CD4-positive, alpha-beta T cell treated with Interleukin-10 for 1 hour (primary cell): ENCODE results near the gene LARGE1.
"Not testable (repeated sequence)": the region's sequence is repeated elsewhere in the genome, so short reads cannot be mapped to it uniquely, and the experiment has no call there.

Source experiments
- DNase-seq: peaks from one replicate; pipeline ENCODE4 v3.0.0-alpha.2; 2020

The LARGE1 gene

DNA sequence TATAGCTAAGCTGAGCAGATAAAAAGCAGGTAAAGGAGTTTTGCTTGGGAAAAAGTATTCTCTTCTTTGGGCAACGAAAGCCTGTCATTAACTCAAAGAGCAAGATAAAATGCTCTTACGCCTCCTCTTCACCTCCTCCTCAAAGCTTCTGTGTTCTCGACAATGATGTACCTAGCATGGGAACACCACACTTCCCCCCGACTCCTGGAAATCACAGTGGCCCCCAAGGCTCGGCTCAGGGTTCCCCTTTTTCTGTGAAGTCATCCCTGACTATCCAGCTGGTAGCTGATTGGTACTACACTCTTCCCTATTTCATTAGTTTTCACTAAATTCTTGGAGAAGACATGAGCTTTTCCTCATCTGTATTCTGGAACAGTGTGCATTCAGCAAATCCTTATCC, 336.1 kb downstream of the LARGE1 start:
- DNase-seq: no peak

- no peak for DNase-seq
Measured at GRCh38 chr22:33582822-33583400, 337.4 kb downstream of the LARGE1 start.

GRCh38 chr22:33580310-33580709, 340.0 kb downstream of the LARGE1 start:
- no peak for DNase-seq

DNA sequence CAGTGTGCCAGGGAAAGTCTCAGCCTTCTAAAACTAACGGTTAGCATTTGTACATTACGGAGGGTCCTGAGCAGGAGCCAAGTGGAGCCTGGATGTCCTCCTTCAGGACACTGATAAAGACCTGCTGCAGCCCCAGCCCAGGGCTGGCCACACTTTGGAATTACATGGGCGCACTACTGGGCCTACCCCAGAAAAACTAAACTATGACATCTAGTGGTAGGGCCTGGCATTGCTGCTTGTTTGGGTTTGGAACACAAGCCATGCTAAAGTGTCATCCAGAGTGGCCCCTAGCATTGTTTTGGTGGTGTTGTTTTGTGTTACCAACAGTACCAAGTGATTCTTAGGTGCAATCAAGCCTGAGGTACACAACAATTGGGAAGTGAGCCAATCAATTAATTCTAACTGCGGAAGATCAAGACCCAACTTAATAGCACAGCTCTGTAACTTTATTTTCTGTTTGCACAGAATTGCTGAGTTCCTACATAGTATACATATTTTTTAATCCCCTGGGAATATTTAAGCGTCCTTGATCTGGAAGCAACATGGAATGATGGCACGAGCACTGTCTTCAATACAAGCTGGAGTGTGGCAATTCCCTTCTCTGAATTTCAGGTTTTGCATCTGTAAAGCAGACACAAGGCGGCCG, 340.7 kb downstream of the LARGE1 start:
- DNase-seq: peak; percentile 25

- DNase-seq: no peak
Measured at GRCh38 chr22:33578752-33579151, 341.5 kb downstream of the LARGE1 start.

DNA sequence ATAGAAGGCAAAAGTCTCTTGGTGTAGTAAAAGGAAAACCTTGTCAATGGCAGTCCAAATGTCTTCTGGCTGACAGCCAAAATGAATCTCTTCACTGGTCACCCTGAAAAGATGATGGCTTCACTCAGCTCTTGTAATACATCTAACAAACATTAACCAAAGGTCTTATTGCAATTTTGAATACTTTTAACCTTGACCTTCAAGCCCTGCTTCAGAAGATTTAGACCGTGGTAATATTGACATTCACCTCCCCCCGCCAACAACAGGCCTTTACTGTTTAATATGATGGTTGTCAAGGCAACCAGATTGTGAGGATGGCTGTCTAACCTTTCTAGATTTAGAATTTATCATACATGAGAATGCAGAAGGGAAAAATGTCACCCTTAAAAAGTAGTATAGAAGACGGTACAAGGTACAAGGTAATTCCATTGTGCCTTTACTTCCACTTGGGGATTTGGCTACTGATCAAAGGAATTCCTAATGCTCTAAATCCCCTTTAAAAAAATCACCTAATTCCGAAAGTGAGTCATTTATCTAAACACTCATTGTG, 342.3 kb downstream of the LARGE1 start:
- DNase-seq: no peak

GRCh38 chr22:33576205-33576604, 344.1 kb downstream of the LARGE1 start:
- no peak for DNase-seq

GRCh38 chr22:33575771-33576170, 344.5 kb downstream of the LARGE1 start:
- no peak for DNase-seq

DNA sequence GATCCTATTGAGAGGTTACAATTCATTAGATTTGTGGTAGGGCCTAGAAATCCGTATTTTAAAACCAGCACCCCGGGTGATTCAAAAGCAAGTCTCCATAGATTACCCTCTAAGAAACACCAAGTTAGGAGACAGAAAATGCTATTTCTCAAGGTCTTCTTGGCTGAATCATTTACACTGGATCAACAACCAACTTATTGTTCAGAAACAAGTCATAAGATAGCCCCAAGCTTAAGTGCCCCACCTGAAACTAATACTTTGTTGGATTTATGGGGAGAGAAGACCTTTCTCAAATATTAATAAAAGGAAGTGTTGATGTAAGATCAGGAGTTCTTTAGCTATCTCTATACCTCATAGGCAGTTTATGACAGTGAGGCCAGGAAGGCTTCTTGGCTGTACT, 345.2 kb downstream of the LARGE1 start:
- no peak for DNase-seq

GRCh38 chr22:33573479-33573878, 346.8 kb downstream of the LARGE1 start:
- DNase-seq: no peak

GRCh38 chr22:33572086-33572485, 348.2 kb downstream of the LARGE1 start:
- no peak for DNase-seq

DNA sequence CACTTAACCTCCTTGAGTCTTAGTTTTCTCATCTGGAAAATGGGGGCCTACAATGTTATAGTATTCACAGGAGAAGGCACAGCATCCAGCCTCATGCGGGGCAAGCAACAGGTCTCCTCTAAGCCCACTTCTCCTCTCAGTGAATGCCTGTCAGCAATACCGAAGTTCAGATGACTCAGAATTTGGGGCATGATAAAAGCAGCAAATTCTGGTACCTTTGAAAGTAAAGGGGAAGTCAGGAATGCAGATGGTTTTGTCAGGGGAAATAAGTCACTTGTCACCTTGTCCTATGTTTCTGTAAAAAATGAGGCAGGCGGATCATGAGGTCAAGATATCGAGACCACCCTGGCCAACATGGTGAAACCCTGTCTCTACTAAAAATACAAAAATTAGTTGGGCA, 350.2 kb downstream of the LARGE1 start:
- no peak for DNase-seq

DNA sequence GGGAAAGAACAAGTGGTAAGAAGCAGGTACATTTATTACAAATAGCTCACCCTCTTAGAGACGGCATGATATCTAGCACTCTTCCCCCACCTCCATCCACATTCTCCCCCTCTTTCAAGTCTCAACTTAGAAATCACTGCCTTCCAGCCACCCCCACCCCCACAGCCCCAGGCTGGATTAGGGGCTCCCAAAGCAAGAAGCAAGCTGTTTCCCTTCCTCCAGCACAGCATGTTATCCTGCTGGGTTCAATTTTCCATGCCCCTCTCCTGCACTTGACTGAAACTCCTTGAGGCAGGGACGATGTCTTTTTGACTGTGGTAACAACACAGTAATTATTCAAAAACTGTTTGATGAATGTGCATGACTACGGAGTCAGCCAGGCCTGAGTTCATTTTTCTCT, 350.7 kb downstream of the LARGE1 start:
- no peak for DNase-seq

DNA sequence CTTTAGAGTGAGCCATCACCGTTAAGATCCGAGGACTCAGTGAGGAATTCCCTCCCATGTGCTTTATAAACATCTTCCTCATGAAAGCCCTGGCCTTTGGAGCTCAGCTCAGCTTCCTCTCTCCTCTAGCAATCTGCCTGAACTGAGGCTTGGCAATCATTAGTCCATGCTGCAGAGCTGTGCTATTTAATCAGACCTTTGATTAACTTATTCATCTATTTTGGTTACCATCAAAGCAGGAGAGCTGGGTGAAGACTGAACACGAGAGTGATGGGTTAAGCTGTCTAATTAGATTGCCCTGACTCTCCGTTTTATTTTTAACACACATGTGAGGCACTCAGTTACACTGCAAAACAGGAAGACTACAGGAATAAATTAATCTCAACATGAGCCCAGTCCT, 351.3 kb downstream of the LARGE1 start:
- DNase-seq: no peak

DNA sequence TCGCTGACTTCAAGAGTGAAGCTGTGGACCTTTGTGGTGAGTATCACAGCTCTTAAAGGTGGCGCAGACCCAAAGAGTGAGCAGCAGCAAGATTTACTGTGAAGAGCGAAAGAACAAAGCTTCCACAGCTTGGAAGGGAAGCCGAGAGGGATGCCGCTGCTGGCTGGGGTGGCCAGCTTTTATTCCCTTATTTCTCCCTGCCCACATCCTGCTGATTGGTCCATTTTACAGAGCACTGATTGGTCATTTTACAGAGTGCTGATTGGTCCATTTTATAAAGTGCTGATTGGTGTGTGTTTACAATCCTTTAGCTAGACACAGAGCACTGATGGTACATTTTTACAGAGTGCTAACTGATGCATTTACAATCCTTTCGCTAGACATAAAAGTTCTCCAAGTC, 353.8 kb downstream of the LARGE1 start:
- DNase-seq: not testable (repeated sequence)

DNA sequence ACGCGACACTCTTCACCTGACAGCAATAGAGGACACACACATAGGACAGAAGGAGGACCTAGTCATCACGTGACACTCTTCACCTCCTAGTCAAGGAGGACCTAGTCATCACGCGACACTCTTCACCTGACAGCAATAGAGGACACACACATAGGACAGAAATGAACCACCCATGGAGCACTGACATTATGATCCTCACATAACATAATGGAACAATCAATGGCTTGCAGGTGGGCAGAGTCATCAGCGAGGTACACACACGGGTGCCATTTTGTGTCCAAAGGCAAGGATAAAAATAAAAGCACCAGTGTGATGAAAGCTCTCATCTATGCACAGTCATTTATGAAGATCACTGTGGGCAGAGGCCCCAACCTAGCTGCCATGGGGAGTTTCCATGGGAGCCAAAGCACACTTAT, 354.7 kb downstream of the LARGE1 start:
- no peak for DNase-seq

DNA sequence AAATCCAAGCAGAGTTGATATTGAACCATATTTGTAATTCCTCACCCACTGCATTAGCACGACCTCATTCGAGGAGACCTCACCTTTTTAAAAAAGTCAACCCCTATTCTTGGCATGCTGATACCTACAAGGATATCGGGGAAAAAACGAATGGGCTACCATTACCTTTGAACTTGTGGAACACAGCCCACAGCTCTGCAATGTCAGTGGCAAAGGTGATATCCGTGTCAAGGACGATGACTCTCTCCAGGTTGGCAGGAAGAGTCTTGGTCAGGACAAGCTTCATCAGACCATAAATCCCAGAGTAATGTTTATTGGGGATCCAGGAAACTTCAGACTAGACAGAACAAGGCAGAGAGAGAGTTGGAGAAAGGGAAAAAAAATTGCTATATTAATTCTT, 355.6 kb downstream of the LARGE1 start:
- DNase-seq: no peak

- no peak for DNase-seq
Measured at GRCh38 chr22:33563220-33563964, 356.9 kb downstream of the LARGE1 start.

DNA sequence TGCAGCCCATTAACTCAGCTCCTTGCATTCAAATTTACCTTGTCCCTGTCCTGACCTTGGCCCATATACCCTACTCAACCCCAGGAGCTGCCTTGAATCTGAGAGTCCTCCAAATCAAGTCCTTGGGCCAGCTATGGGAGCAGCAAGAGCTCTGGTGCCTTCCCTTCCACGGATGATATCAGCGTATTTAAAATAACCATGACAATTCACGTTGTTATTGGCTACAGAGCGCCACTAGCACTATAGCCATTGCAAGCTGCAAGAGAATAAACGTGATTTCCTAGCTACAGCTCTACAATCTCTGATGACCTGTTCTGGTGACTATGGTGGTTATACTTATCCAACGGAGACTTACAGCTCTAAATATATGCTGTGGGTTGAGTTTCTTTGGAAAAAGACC, 357.8 kb downstream of the LARGE1 start:
- DNase-seq: no peak

- DNase-seq: no peak
Measured at GRCh38 chr22:33561149-33561807, 359.0 kb downstream of the LARGE1 start.

GRCh38 chr22:33557836-33558235, 362.4 kb downstream of the LARGE1 start:
- DNase-seq: no peak

GRCh38 chr22:33555814-33556522, 364.3 kb downstream of the LARGE1 start:
- no peak for DNase-seq

GRCh38 chr22:33553493-33553892, 366.8 kb downstream of the LARGE1 start:
- DNase-seq: no peak
